C4-2B (cell line): ENCODE data around the gene PRELID1.

Source experiments
- H3K27ac ChIP-seq: fragments of 450-650 bp; 2 replicates; pipeline ENCODE4 v1.5.1; 2017
- ZFX ChIP-seq: fragments of 450-650 bp; IDR thresholded peaks from 2 replicates; pipeline ENCODE4 v1.6.1; 2017
- TF ChIP-seq, protein P1 (sequence below): fragments of 450-650 bp; conservative IDR thresholded peaks from 2 replicates; pipeline ENCODE4 v1.5.1; 2017; ENCODE audit warnings: mild to moderate bottlenecking

Gene PRELID1

DNA sequence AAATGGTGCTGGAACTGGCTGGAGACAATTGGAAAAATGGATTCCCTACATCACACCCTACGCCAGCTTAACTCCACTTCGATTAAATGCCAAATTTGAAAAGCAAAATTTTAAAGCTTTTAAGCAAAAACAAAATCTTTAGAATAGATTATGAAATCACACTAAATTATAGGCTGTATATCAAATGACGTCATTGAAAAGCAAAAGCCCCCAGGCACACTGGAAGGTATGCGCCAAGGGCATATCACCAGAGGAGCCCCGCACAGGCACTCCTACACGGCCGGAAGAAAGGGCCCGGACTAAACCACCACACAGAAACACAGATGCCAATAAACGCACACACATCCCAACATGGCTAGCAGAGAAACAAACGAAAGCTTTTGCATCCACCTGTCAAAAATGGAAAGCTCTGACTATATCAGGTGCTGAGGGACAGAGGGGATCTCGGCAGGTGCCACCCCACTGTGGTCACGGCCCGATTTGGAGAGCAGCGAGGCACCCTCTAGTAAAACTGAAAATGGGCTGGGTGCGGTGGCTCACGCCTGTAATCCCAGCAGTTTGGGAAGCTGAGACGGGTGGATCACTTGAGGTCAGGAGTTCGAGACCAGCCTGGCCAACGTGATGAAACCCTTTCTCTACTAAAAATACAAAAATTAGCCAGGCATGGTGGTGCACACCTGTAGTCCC, 25.1 kb downstream of the PRELID1 start:
- no peak for TF ChIP-seq ZFX
- TF ChIP-seq, protein P1, sequence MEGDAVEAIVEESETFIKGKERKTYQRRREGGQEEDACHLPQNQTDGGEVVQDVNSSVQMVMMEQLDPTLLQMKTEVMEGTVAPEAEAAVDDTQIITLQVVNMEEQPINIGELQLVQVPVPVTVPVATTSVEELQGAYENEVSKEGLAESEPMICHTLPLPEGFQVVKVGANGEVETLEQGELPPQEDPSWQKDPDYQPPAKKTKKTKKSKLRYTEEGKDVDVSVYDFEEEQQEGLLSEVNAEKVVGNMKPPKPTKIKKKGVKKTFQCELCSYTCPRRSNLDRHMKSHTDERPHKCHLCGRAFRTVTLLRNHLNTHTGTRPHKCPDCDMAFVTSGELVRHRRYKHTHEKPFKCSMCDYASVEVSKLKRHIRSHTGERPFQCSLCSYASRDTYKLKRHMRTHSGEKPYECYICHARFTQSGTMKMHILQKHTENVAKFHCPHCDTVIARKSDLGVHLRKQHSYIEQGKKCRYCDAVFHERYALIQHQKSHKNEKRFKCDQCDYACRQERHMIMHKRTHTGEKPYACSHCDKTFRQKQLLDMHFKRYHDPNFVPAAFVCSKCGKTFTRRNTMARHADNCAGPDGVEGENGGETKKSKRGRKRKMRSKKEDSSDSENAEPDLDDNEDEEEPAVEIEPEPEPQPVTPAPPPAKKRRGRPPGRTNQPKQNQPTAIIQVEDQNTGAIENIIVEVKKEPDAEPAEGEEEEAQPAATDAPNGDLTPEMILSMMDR = no peak
- H3K27ac ChIP-seq = no peak overlapping the region

DNA sequence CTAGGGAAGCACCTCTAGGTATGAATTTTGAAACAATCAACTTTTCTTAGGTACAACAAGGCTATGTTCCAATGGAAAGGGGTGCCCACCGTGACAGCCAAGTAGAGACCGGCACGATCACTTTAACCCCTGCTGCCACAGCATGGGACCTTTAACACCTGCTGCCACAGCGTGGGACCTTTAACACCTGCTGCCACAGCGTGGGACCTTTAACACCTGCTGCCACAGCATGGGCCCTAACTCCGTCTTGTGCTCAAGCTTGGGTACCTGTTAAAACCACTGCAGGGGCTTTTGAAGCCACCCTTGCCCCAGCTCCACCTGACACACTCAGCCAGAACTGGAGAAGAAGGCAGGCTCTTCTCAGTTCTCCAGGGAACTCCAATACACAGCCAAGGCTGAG, 26.3 kb downstream of the PRELID1 start:
- no peak for TF ChIP-seq ZFX
- TF ChIP-seq, protein P1 = no peak
- H3K27ac ChIP-seq = no peak overlapping the region

DNA sequence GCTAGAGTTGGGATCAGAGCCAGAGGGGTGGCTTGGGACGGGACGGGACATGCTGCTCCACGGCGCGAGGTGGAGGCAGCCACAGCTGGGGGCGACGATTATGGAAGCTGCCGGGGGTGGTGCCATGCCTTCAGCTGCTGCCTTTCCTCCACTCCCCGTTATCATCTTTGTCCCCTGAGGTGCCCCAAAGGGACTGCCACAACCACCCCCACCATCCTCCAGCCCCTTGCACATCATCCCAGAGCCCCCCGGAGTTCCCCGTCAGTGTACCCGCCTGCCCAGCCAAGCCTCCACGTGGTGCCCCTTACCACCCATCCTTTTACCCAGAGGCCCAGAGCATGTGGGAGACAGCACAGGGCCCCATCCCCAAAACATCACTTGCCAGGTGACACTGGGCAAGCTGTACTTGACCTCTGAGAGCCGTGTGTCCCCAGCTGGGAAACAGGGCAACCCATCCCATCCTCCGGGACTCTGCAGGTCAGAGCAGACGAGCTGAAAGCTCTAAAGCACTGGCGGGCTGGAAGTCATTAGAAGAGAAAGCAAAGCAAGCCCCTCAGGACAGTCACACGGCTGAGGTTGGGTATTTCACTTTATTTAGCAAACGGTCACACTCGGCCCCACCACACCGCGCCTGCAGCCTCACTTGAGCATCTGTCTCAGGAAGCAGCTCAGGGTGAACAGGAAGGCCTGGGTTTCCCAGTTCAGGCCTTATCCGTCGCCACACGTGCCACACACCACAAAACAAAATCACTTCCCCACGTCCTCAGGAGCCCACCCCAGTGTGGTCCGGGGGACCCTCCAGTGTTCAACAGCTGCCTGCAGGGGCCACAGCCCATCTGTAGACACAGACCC, 27.6 kb downstream of the PRELID1 start:
- TF ChIP-seq ZFX = no peak
- TF ChIP-seq, protein P1 = no peak
- H3K27ac ChIP-seq = no peak overlapping the region

DNA sequence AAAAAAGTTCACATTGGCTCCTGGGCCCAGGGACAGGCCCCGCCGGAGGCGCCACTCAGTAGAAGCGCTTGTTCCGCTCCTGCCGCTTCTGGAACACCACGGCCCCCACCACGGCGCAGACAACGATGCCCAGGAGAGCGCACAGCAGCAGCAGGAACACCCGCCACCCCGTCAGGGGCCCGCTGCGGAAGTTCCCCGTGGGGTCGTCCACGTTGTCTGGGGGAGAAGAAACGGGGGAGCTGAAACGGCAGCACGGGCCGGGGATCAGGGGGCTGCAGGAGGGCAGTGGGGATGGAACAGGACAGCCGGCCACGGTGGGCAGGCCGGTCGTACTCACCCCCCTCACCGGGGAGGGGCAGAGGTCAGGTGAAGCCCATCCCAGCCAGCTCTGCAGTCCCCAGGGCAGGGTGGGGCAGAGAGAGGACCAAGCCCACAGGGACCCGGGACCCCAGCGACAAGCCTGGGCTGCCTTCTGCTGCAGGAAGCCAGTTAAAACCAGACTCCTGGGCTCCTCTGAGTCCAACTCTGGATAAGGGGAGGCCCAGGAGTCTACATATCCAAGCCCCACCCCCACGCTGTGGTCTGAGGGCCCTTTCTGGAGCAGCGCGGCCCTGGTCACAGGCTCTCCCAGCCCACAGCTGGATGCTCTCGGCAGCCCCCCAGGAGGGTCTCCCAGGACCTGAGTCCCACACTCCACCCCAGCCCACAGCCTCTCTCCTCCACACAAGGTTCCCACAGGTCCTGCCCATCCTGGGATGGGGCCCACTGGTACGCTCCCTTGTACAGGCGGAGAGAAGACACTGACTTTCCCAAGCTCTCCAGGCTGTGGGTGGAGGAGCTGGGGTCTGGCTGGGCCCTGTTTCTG, 28.7 kb downstream of the PRELID1 start:
- no peak overlapping the region for H3K27ac ChIP-seq
- TF ChIP-seq, protein P1 = no peak
- no peak for TF ChIP-seq ZFX

DNA sequence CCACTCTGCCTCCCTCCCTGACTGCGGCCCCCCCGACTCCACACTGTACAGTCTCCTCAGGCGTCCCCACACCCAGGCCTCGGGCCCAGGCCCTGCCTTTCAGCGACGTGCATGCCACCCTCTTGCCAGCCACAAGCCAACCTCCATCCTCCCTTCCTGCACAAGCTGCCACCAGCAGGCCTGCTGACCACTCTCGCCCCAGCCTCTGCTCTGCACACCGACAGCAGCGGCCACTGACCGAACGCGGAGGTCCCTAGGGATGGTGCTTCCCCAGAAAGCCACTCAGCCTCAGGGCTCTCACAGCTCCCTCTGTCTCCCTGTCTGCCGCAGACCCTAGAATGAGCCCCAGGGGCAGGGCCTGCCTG, 29.3 kb downstream of the PRELID1 start:
- no peak for TF ChIP-seq ZFX
- TF ChIP-seq, protein P1 = no peak
- no peak overlapping the region for H3K27ac ChIP-seq

DNA sequence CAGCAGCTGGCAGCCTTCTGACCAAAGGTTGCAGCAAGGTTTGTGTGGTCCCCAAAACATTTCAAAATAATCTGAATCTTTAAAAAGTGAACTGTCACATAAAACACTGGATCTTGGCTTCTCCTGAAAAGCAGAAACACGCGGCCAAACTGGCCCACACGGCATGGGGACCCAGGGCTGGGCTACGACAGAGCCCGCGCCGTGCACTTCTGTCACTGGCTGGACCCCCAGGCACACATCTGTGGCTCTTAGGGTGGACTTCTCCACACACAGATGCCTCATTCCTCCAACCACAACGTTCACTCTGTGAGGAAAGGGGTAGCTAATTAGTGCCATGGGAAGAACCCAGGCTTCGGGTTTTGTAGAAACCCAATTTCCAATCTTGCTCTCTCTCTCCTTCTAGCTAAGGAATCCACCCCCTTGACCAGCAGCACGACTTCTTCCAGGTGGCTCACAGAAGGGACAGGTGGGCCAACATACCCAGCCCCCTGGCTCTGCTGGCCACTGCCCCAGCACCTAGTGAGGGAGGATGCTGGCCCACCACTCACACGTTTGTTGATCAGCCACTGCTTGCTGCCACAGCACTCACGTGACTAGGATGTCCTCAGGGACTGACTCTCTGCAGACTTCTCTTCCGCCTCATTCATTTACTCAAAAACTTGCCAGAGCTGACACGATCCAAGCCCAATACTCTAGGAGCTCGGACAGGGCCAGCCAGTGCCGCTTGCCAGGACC, 30.0 kb downstream of the PRELID1 start:
- no peak overlapping the region for H3K27ac ChIP-seq
- no peak for TF ChIP-seq ZFX
- TF ChIP-seq, protein P1 = no peak
